Upper lobe of left lung (tissue), 6 donors: ENCODE measurements around the gene KIF24. TPM values are rescaled to one million over a fixed set of nuclear protein-coding genes. Genes with fewer than 3 reads are reported as not detected.

Experiments
- ATAC-seq, 2 donors: fragments of 200-7000 bp; cut with Tn5 transposase; one replicate each; pipeline ENCODE4 v1.9.1; 2022; ENCODE audit warnings: mild to moderate bottlenecking in 2 of 2, moderate library complexity in 2 of 2; ENCODE audit not compliant: low FRiP score in 2 of 2
- DNase-seq, 2 donors: peaks; one replicate each; pipeline ENCODE4 v3.0.0-alpha.2; 2019 to 2020
- H3K27ac ChIP-seq, 4 donors: fragments of 200-600 bp; sonication (generic); one replicate each; pipeline ENCODE4 v1.5.1; 2016 to 2019
- H3K27me3 ChIP-seq, 4 donors: fragments of 200-600 bp; sonication (generic); one replicate each; pipeline ENCODE4 v1.5.1; 2017 to 2019
- H3K36me3 ChIP-seq, 4 donors: fragments of 200-600 bp; sonication (generic); one replicate each; pipeline ENCODE4 v1.5.1; 2016 to 2019
- H3K4me1 ChIP-seq, 4 donors: fragments of 200-600 bp; sonication (generic); one replicate each; pipeline ENCODE4 v1.5.1; 2018 to 2019
- H3K4me3 ChIP-seq, 4 donors: fragments of 200-600 bp; sonication (generic); one replicate each; pipeline ENCODE4 v1.5.1; 2017 to 2019; ENCODE audit warnings: mild to moderate bottlenecking in 2 of 4, moderate library complexity in 1 of 4
- H3K9me3 ChIP-seq, 4 donors: fragments of 200-600 bp; sonication (generic); one replicate each; pipeline ENCODE4 v1.5.1; 2018 to 2019
- EP300 ChIP-seq, 4 donors: sonication (generic); formaldehyde crosslinking; IDR thresholded peaks; one replicate each; pipeline ENCODE4 v1.5.1; 2017; ENCODE audit warnings: antibody characterized with exemption in 4 of 4, control low read depth in 2 of 4
- POLR2A ChIP-seq, 4 donors: fragments of 450-650 bp; IDR thresholded peaks; one replicate each; pipeline ENCODE4 v1.5.1; 2016 to 2017; ENCODE audit warnings: antibody characterized with exemption in 4 of 4, mild to moderate bottlenecking in 2 of 4
- POLR2AphosphoS5 ChIP-seq, 2 donors: sonication (generic); formaldehyde crosslinking; IDR thresholded peaks; one replicate each; pipeline ENCODE4 v1.5.1; 2017; ENCODE audit warnings: antibody characterized with exemption in 2 of 2
- WGBS, 2 donors: methylation state at CpG; one replicate each; pipeline ENCODE4 v1.1.5; 2017 to 2018; 5-methylcytosine and 5-hydroxymethylcytosine counted together
- small RNA-seq, 4 donors: library from RNA; depleted of rRNA; stranded (forward); fragments of <200 nt; gene quantifications; one replicate each; pipeline ENCODE3, GENCODE V24; 2016
- total RNA-seq, 6 donors: library from RNA; depleted of rRNA in 4 of 6; stranded (reverse); fragments of >200 nt in 4 of 6; gene quantifications; one replicate each; pipeline versions ENCODE4 v1.1.0 to v1.2.1, GENCODE V29; 2016 to 2021
- TF ChIP-seq, protein P1 (sequence below), 6 experiments: fragments of 450-650 bp in 4 of 6; fragments of 200-600 bp in 2 of 6; sonication (generic) in 2 of 6; IDR thresholded peaks; one replicate each; pipeline ENCODE4 v1.5.1; 2016 to 2019; ENCODE audit warnings: antibody characterized with exemption in 6 of 6
- donor health status: DM: no; HTN: no; CAD: no; lungs with moderate emphysema.
- donor health status: DM: no; HTN: yes; CAD: no; lungs with severe emphysema.

Gene KIF24
- total RNA-seq, 6 donors from 2014 or later: 0.72 to 3.2 (median 1.6) TPM

DNA sequence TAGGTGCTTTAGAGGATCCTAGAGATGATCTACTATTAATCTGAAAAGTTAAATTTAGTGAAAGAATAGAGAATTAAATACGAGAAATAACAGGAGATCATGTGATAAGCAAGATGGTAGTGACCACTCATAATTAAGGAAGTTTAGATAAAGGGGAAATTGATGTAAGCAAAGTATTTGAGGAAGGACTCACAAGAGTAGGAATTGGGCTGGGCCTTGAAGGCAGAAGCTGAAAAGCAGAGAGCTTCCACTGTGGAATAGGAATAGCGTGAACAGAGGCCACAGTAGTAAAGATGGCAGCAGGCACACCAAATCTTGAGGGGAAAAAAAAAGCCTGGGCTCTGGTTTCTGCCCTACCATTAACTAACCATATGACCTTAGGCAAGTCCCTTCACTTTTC lies 38.0 kb downstream of the KIF24 start:
- ATAC-seq: peak in 1 of 2 donors; percentile 56
- TF ChIP-seq EP300 (IDR thresholded peaks at IDR 0.05): no peak
- no peak for TF ChIP-seq POLR2AphosphoS5 (IDR thresholded peaks at IDR 0.05)
- TF ChIP-seq POLR2A (IDR thresholded peaks at IDR 0.05): no peak
- TF ChIP-seq, protein P1, sequence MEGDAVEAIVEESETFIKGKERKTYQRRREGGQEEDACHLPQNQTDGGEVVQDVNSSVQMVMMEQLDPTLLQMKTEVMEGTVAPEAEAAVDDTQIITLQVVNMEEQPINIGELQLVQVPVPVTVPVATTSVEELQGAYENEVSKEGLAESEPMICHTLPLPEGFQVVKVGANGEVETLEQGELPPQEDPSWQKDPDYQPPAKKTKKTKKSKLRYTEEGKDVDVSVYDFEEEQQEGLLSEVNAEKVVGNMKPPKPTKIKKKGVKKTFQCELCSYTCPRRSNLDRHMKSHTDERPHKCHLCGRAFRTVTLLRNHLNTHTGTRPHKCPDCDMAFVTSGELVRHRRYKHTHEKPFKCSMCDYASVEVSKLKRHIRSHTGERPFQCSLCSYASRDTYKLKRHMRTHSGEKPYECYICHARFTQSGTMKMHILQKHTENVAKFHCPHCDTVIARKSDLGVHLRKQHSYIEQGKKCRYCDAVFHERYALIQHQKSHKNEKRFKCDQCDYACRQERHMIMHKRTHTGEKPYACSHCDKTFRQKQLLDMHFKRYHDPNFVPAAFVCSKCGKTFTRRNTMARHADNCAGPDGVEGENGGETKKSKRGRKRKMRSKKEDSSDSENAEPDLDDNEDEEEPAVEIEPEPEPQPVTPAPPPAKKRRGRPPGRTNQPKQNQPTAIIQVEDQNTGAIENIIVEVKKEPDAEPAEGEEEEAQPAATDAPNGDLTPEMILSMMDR (IDR thresholded peaks at IDR 0.05): no peak
- no peak for DNase-seq
- Histone ChIP-seq H3K4me3 (no peak overlapping the region), H3K27ac (no peak overlapping the region), H3K9me3 (no peaks in the 10 kb centered on the region), H3K36me3 (no peaks in the 10 kb centered on the region), H3K4me1 (no peaks in the 10 kb centered on the region), H3K27me3 (no peaks in the 10 kb centered on the region)
- 55 to 64% methylated on average over 2 of the region's 2 CpGs for WGBS, 2 donors

DNA sequence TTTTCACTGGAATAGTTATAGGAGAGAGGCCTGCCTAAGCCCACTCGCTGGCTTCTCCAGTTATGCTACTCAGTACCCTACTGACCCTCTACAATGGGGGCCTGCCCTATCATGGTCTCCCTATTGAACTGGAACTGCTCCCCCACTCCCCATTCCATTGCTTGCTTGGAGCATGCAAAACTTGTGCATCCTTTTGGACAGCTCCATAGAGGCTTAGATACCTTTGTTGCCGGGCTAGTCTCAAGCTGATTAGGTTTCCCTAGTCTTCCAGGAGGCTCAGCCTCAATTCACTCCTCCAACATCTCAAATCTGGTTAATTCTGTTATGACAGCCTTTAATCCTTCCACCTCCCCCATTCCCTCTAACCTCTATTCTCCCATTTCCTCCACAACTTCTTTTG lies 39.9 kb downstream of the KIF24 start:
- ATAC-seq: no peak
- H3K9me3 ChIP-seq: no peaks in the 10 kb centered on the region
- 82 to 97% methylated on average over 1 to 2 of the region's 2 CpGs for WGBS, 2 donors
- H3K36me3 ChIP-seq: no peaks in the 10 kb centered on the region
- no peak overlapping the region for H3K4me3 ChIP-seq
- no peak for TF ChIP-seq POLR2AphosphoS5 (IDR thresholded peaks at IDR 0.05)
- TF ChIP-seq POLR2A (IDR thresholded peaks at IDR 0.05): no peak
- TF ChIP-seq, protein P1 (IDR thresholded peaks at IDR 0.05): no peak
- no peak for TF ChIP-seq EP300 (IDR thresholded peaks at IDR 0.05)
- no peaks in the 10 kb centered on the region for H3K4me1 ChIP-seq
- DNase-seq: no peak
- no peaks in the 10 kb centered on the region for H3K27me3 ChIP-seq
- no peak overlapping the region for H3K27ac ChIP-seq

DNA sequence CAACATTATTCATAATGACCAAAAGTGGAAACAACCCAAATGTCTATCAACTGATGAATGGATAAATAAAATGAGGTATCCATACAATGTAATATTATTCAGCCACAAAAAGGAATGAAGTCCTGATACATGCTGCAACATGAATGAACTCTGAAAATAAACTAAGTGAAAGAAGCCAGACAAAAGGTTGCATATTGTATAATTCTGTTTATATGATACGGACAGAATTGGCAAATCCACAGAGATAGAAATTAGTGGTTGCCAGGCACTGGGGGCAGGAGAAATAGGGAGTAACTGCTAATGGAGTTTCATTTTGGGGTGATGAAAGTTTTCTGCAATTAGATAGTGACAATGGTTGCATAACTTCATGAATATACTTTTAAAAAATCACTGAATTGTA lies 47.0 kb downstream of the KIF24 start:
- no peak for DNase-seq
- H3K27me3 ChIP-seq: no peaks in the 10 kb centered on the region
- H3K4me1 ChIP-seq: no peaks in the 10 kb centered on the region
- H3K36me3 ChIP-seq: no peaks in the 10 kb centered on the region
- WGBS, 2 donors: 77 to 86% methylated on average over 1 of the region's 1 CpG
- no peak overlapping the region for H3K4me3 ChIP-seq
- no peaks in the 10 kb centered on the region for H3K9me3 ChIP-seq
- H3K27ac ChIP-seq: no peak overlapping the region
- ATAC-seq: no peak
- TF ChIP-seq EP300 (IDR thresholded peaks at IDR 0.05) (no peak), POLR2AphosphoS5 (IDR thresholded peaks at IDR 0.05) (no peak), POLR2A (IDR thresholded peaks at IDR 0.05) (no peak)
- TF ChIP-seq, protein P1 (IDR thresholded peaks at IDR 0.05): no peak

DNA sequence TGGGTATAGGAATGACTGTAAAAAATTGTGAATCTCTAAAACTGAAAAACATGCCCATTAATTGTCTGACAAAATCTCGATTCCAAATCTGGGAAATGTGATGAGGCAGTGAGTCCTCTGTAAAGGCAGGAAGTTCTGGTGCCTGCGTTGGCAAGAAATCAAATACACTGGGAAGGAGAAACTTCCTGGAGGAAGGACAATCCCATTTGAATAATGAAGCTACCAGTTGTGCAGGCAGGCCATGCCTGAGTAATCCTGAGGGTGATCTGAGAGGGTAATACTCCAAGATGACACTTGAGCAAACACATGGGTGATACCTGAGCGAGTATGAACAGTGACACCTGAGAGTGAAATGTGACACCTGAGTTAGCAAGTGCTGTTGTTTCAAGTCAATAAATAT lies 49.7 kb downstream of the KIF24 start:
- WGBS, 2 donors: 58 to 62% methylated on average over 3 of the region's 3 CpGs
- H3K4me3 ChIP-seq: no peak overlapping the region
- no peaks in the 10 kb centered on the region for H3K4me1 ChIP-seq
- no peak for TF ChIP-seq POLR2AphosphoS5 (IDR thresholded peaks at IDR 0.05)
- TF ChIP-seq, protein P1 (IDR thresholded peaks at IDR 0.05): no peak
- TF ChIP-seq POLR2A (IDR thresholded peaks at IDR 0.05): no peak
- no peak for TF ChIP-seq EP300 (IDR thresholded peaks at IDR 0.05)
- DNase-seq (no peak), ATAC-seq (no peak)
- H3K27ac ChIP-seq: no peak overlapping the region
- H3K36me3 ChIP-seq: no peaks in the 10 kb centered on the region
- H3K9me3 ChIP-seq: no peaks in the 10 kb centered on the region
- H3K27me3 ChIP-seq: no peaks in the 10 kb centered on the region

Small RNAs within 50 kb of the gene (small RNA-seq; reads per million reads assigned to genes)
- 0 to 0.55 (median 0.13) reads per million in 4 donors for gene RNU2-50P

Other genes with a start within 250 kb of the KIF24 start
- gene DCAF12, start 202.6 kb downstream of the KIF24 start, total RNA-seq: 10 to 100 TPM; 17.8 to 41.0 (median 34.0) TPM
- 10 to 100 TPM; 37.7 to 62.2 (median 48.1) TPM for gene UBAP1, start 150.2 kb downstream of the KIF24 start, total RNA-seq
- gene NUDT2, start 301 bp upstream of the KIF24 start, total RNA-seq: 10 to 100 TPM in 4 of 6 donors, 1 to 10 TPM in 2; 4.2 to 17.8 (median 11.2) TPM
- 10 to 100 TPM in 2 of 6 donors, 1 to 10 TPM in 4; 2.1 to 11.6 (median 7.4) TPM for gene MYORG, start 47.6 kb upstream of the KIF24 start, total RNA-seq
- 10 to 100 TPM; 10.0 to 33.0 (median 15.2) TPM for gene FAM219A, start 129.3 kb upstream of the KIF24 start, total RNA-seq
- 10 to 100 TPM in 3 of 6 donors, 1 to 10 TPM in 2, under 1 TPM in 1; 0.37 to 39.8 (median 9.7) TPM for gene DNAI1, start 129.5 kb upstream of the KIF24 start, total RNA-seq
- 1 to 10 TPM in 1 of 6 donors, under 1 TPM in 2, not detected in 3; 0.40 to 1.4 (median 0.71) TPM for gene ENHO, start 193.7 kb upstream of the KIF24 start, total RNA-seq